GM12878 (cell line): ENCODE data around the gene SFT2D1.

Experiments
- BCL11A ChIP-seq: IDR thresholded peaks from 2 replicates; pipeline ENCODE4 v1.6.1; 2011; ENCODE audit warnings: low read depth, low read length
- BCLAF1 ChIP-seq: fragments of 450-650 bp; IDR thresholded peaks from 2 replicates; pipeline ENCODE4 v1.6.1; 2017; ENCODE audit warnings: antibody characterized with exemption, mild to moderate bottlenecking, moderate library complexity
- BRCA1 ChIP-seq: IDR thresholded peaks from 2 replicates; pipeline ENCODE4 v1.6.1; 2011; ENCODE audit warnings: low read depth, low read length, improper control_type of control experiment
- CBFB ChIP-seq: IDR thresholded peaks from 2 replicates; pipeline ENCODE4 v1.6.1; 2016; ENCODE audit warnings: antibody characterized with exemption, low read depth
- CTCF ChIP-seq, 3 experiments: IDR thresholded peaks in 2 of 3; conservative IDR thresholded peaks in 1 of 3; 2 replicates each; pipeline ENCODE4 v1.5.1; 2011; ENCODE audit warnings: low read depth in 3 of 3, low read length in 3 of 3, mild to moderate bottlenecking in 3 of 3, control low read depth in 2 of 3, moderate library complexity in 2 of 3, inconsistent platforms in 1 of 3, mixed read lengths in 1 of 3; ENCODE audit not compliant: control insufficient read depth in 2 of 3, insufficient read depth in 1 of 3; ENCODE audit errors: extremely low read depth in 1 of 3
- EP300 ChIP-seq, 2 experiments: fragments of 150-350 bp in 1 of 2; IDR thresholded peaks; 2 replicates each; pipeline ENCODE4 v1.6.1; 2011 to 2012; ENCODE audit warnings: low read depth in 2 of 2, low read length in 2 of 2, borderline replicate concordance in 1 of 2, improper control_type of control experiment in 1 of 2, inconsistent platforms in 1 of 2; ENCODE audit not compliant: control insufficient read depth in 1 of 2
- ETV6 ChIP-seq, 2 experiments: fragments of 450-650 bp in 1 of 2; IDR thresholded peaks in 1 of 2; conservative IDR thresholded peaks in 1 of 2; 2 replicates each; pipeline ENCODE4 v1.6.1; 2014; ENCODE audit warnings: antibody characterized with exemption in 1 of 2, borderline replicate concordance in 1 of 2, low read depth in 1 of 2, mild to moderate bottlenecking in 1 of 2, moderate library complexity in 1 of 2
- EZH2 ChIP-seq: IDR thresholded peaks from 2 replicates; pipeline ENCODE4 v1.6.1; 2012; ENCODE audit warnings: low read depth, mild to moderate bottlenecking, control low read depth, inconsistent platforms, low read length, borderline replicate concordance; ENCODE audit not compliant: control insufficient read depth
- IKZF2 ChIP-seq, 2 experiments: fragments of 450-650 bp; IDR thresholded peaks; 2 replicates each; pipeline ENCODE4 v1.6.1; 2017; ENCODE audit warnings: mild to moderate bottlenecking in 2 of 2, moderate library complexity in 2 of 2
- MXI1 ChIP-seq: fragments of 150-350 bp; IDR thresholded peaks from 2 replicates; pipeline ENCODE4 v1.6.1; 2011; ENCODE audit warnings: low read depth, mild to moderate bottlenecking, inconsistent platforms, low read length, improper control_type of control experiment
- MYC ChIP-seq: IDR thresholded peaks from 2 replicates; pipeline ENCODE4 v1.6.1; 2011; ENCODE audit warnings: mild to moderate bottlenecking, low read length, moderate library complexity, inconsistent platforms; ENCODE audit not compliant: insufficient read depth, insufficient replicate concordance, insufficient read length, severe bottlenecking
- PAX8 ChIP-seq: fragments of 450-650 bp; IDR thresholded peaks from 2 replicates; pipeline ENCODE4 v1.6.1; 2017; ENCODE audit warnings: mild to moderate bottlenecking, moderate library complexity
- POLR2A ChIP-seq: IDR thresholded peaks from 2 replicates; pipeline ENCODE4 v1.6.1; 2011; ENCODE audit warnings: low read depth, mild to moderate bottlenecking, low read length
- ZZZ3 ChIP-seq: IDR thresholded peaks from 2 replicates; pipeline ENCODE4 v1.6.1; 2011; ENCODE audit warnings: low read depth; ENCODE audit not compliant: control insufficient read depth, insufficient read length

- TF ChIP-seq PAX8 (no peak), ZZZ3 (no peak), CTCF (IDR thresholded peaks at IDR 0.05 in 2 of 3, conservative IDR thresholded peaks at IDR 0.05 in 1 of 3; ENCODE audit: control insufficient read depth in 2 of 3, extremely low read depth in 1 of 3, insufficient read depth in 1 of 3, low read depth in 3 of 3, low read length in 3 of 3) (0 out of 6 replicates have a peak, but pooled peaks of 1 of the 3 experiments have one; percentile 0), BCL11A (no peak), MYC (no peak), CBFB (no peak), MXI1 (peak; percentile 81), EZH2 (no peak), POLR2A (peak; percentile 88), BCLAF1 (no peak), EP300 (IDR thresholded peaks at IDR 0.05; ENCODE audit: borderline replicate concordance in 1 of 2, control insufficient read depth in 1 of 2, low read depth in 2 of 2, low read length in 2 of 2) (no peak), IKZF2 (IDR thresholded peaks at IDR 0.05) (peak in 1 of 2 experiments; percentile 46; a peak in 1 of 4 replicates), BRCA1 (no peak), ETV6 (conservative IDR thresholded peaks at IDR 0.05 in 1 of 2, IDR thresholded peaks at IDR 0.05 in 1 of 2; ENCODE audit: borderline replicate concordance in 1 of 2, low read depth in 1 of 2) (peak in 1 of 2 experiments; percentile 31; a peak in 1 of 4 replicates)
Observed at GRCh38 chr6:166382933-166383801, 40.8 kb upstream of the SFT2D1 start, which contains the start of gene MPC1.
